Measurements from ENCODE around the gene POLA2. TPM values are rescaled to one million over a fixed set of nuclear protein-coding genes. Genes with fewer than 3 reads are reported as not detected.
"Not testable (repeated sequence)": the region's sequence is repeated elsewhere in the genome, so short reads cannot be mapped to it uniquely, and the experiment has no call there.

The POLA2 gene
- total RNA-seq, 1 experiment from 2014 or later: 5.1 TPM

GRCh38 chr11:65236194-65237059, 25.3 kb upstream of the POLA2 start:
- in situ Hi-C loops (cut with HindIII; ENCODE audit: low pct_unique_long_range_greater_than_20kb, low sequenced_read_pairs): no loop called here

GRCh38 chr11:65238302-65238701, 23.5 kb upstream of the POLA2 start:
- DNase-seq (ENCODE audit: low read depth, low spot score); in situ Hi-C loops (cut with HindIII; ENCODE audit: low pct_unique_long_range_greater_than_20kb, low sequenced_read_pairs): not testable (repeated sequence)

More at GRCh38 chr11:65236194-65237059, 25.3 kb upstream of the POLA2 start:
- no peak for DNase-seq (ENCODE audit: low read depth, low spot score)

- in situ Hi-C loops (cut with HindIII; ENCODE audit: low pct_unique_long_range_greater_than_20kb, low sequenced_read_pairs): no loop called here
- no peak for DNase-seq (ENCODE audit: low read depth, low spot score)
Measured at GRCh38 chr11:65241134-65241533, 20.6 kb upstream of the POLA2 start.

- no peak for DNase-seq (ENCODE audit: low read depth, low spot score)
- in situ Hi-C loops (cut with HindIII; ENCODE audit: low pct_unique_long_range_greater_than_20kb, low sequenced_read_pairs): no loop called here
Measured at GRCh38 chr11:65241692-65242091, 20.1 kb upstream of the POLA2 start.

GRCh38 chr11:65242389-65242788, 19.4 kb upstream of the POLA2 start:
- in situ Hi-C loops (cut with HindIII; ENCODE audit: low pct_unique_long_range_greater_than_20kb, low sequenced_read_pairs): no loop called here
- no peak for DNase-seq (ENCODE audit: low read depth, low spot score)

- in situ Hi-C loops (cut with HindIII; ENCODE audit: low pct_unique_long_range_greater_than_20kb, low sequenced_read_pairs): no loop called here
- DNase-seq (ENCODE audit: low read depth, low spot score): no peak
Measured at GRCh38 chr11:65243797-65244196, 18.0 kb upstream of the POLA2 start.

- in situ Hi-C loops (cut with HindIII; ENCODE audit: low pct_unique_long_range_greater_than_20kb, low sequenced_read_pairs); DNase-seq (ENCODE audit: low read depth, low spot score): not testable (repeated sequence)
Measured at GRCh38 chr11:65245046-65245445, 16.7 kb upstream of the POLA2 start.

GRCh38 chr11:65246506-65246905, 15.3 kb upstream of the POLA2 start:
- in situ Hi-C loops (cut with HindIII; ENCODE audit: low pct_unique_long_range_greater_than_20kb, low sequenced_read_pairs): no loop called here
- no peak for DNase-seq (ENCODE audit: low read depth, low spot score)

- DNase-seq (ENCODE audit: low read depth, low spot score); in situ Hi-C loops (cut with HindIII; ENCODE audit: low pct_unique_long_range_greater_than_20kb, low sequenced_read_pairs): not testable (repeated sequence)
Measured at GRCh38 chr11:65248184-65248710, 13.5 kb upstream of the POLA2 start.

- in situ Hi-C loops (cut with HindIII; ENCODE audit: low pct_unique_long_range_greater_than_20kb, low sequenced_read_pairs): no loop called here
- no peak for DNase-seq (ENCODE audit: low read depth, low spot score)
Measured at GRCh38 chr11:65251476-65251875, 10.3 kb upstream of the POLA2 start.

- in situ Hi-C loops (cut with HindIII; ENCODE audit: low pct_unique_long_range_greater_than_20kb, low sequenced_read_pairs): no loop called here
- no peak for DNase-seq (ENCODE audit: low read depth, low spot score)
Measured at GRCh38 chr11:65254724-65255123, 7.0 kb upstream of the POLA2 start.

- in situ Hi-C loops (cut with HindIII; ENCODE audit: low pct_unique_long_range_greater_than_20kb, low sequenced_read_pairs): no loop called here
- no peak for DNase-seq (ENCODE audit: low read depth, low spot score)
Measured at GRCh38 chr11:65258988-65259387, 2.8 kb upstream of the POLA2 start.

GRCh38 chr11:65260302-65260701, 1.5 kb upstream of the POLA2 start:
- no peak for DNase-seq (ENCODE audit: low read depth, low spot score)
- in situ Hi-C loops (cut with HindIII; ENCODE audit: low pct_unique_long_range_greater_than_20kb, low sequenced_read_pairs): no loop called here

- in situ Hi-C loops (cut with HindIII; ENCODE audit: low pct_unique_long_range_greater_than_20kb, low sequenced_read_pairs): no loop called here
- DNase-seq (ENCODE audit: low read depth, low spot score): peak; percentile 6
Measured at GRCh38 chr11:65260756-65261590, 789 bp upstream of the POLA2 start.

- DNase-seq (ENCODE audit: low read depth, low spot score): no peak
- in situ Hi-C loops (cut with HindIII; ENCODE audit: low pct_unique_long_range_greater_than_20kb, low sequenced_read_pairs): no loop called here
Measured at GRCh38 chr11:65262381-65262680, 569 bp downstream of the POLA2 start.

GRCh38 chr11:65262776-65263175, 1.0 kb downstream of the POLA2 start:
- in situ Hi-C loops (cut with HindIII; ENCODE audit: low pct_unique_long_range_greater_than_20kb, low sequenced_read_pairs): no loop called here
- no peak for DNase-seq (ENCODE audit: low read depth, low spot score)

- in situ Hi-C loops (cut with HindIII; ENCODE audit: low pct_unique_long_range_greater_than_20kb, low sequenced_read_pairs); DNase-seq (ENCODE audit: low read depth, low spot score): not testable (repeated sequence)
Measured at GRCh38 chr11:65264747-65265146, 3.0 kb downstream of the POLA2 start.

GRCh38 chr11:65266210-65266609, 4.4 kb downstream of the POLA2 start:
- no peak for DNase-seq (ENCODE audit: low read depth, low spot score)
- in situ Hi-C loops (cut with HindIII; ENCODE audit: low pct_unique_long_range_greater_than_20kb, low sequenced_read_pairs): no loop called here
